CD14-positive monocyte (primary cell): ENCODE results near the gene REC8. TPM values are rescaled to one million over a fixed set of nuclear protein-coding genes. Genes with fewer than 3 reads are reported as not detected.

Source experiments
- DNase-seq, 3 donors: peaks; one replicate each; pipeline ENCODE4 v3.0.0-alpha.2; 2011 to 2022
- H2AFZ ChIP-seq: 2 replicates; pipeline ENCODE4 v1.6.0; 2012; ENCODE audit warnings: mild to moderate bottlenecking, low read depth, low read length, inconsistent platforms; ENCODE audit not compliant: insufficient read depth, poor library complexity, severe bottlenecking
- H3K27ac ChIP-seq, 2 donors: 1 replicate in 1 of 2; 2 replicates in 1 of 2; pipeline ENCODE4 v1.5.1; 2012 to 2013; ENCODE audit warnings: low read length in 2 of 2, control low read depth in 1 of 2, inconsistent platforms in 1 of 2, low read depth in 1 of 2, mild to moderate bottlenecking in 1 of 2
- H3K27me3 ChIP-seq, 2 donors: one replicate each; pipeline versions ENCODE4 v1.6.0 to v1.6.1; 2011 to 2013; ENCODE audit warnings: low read length in 2 of 2; ENCODE audit not compliant: control insufficient read depth in 2 of 2, insufficient read depth in 2 of 2
- H3K36me3 ChIP-seq, 2 donors: replicated peaks in 1 of 2; 1 replicate in 1 of 2; 2 replicates in 1 of 2; pipeline versions ENCODE4 v1.5.1 to v1.6.1; 2012 to 2013; ENCODE audit warnings: low read length in 2 of 2, control low read depth in 1 of 2, inconsistent platforms in 1 of 2, mild to moderate bottlenecking in 1 of 2; ENCODE audit not compliant: insufficient read depth in 2 of 2, control insufficient read depth in 1 of 2
- H3K4me1 ChIP-seq, 2 donors: 1 replicate in 1 of 2; 2 replicates in 1 of 2; pipeline versions ENCODE4 v1.5.1 to v1.6.1; 2012 to 2013; ENCODE audit warnings: low read length in 2 of 2, control low read depth in 1 of 2, inconsistent platforms in 1 of 2, mild to moderate bottlenecking in 1 of 2, moderate library complexity in 1 of 2; ENCODE audit not compliant: insufficient read depth in 2 of 2, control insufficient read depth in 1 of 2
- H3K4me2 ChIP-seq: replicated peaks from 2 replicates; pipeline ENCODE3; 2012; ENCODE audit warnings: low read length, moderate library complexity, mild to moderate bottlenecking; ENCODE audit not compliant: poor library complexity, severe bottlenecking; ENCODE audit errors: extremely low read depth
- H3K4me3 ChIP-seq, 3 experiments: fragments of 200-600 bp in 1 of 3; sonication (generic) in 1 of 3; replicated peaks in 1 of 3; 1 replicate in 2 of 3; 2 replicates in 1 of 3; pipeline ENCODE4 v1.5.1; 2011 to 2013; ENCODE audit warnings: low read length in 3 of 3, mild to moderate bottlenecking in 3 of 3, control low read depth in 2 of 3, low read depth in 2 of 3, inconsistent platforms in 1 of 3, moderate library complexity in 1 of 3
- H3K79me2 ChIP-seq: 2 replicates; pipeline ENCODE4 v1.6.0; 2012; ENCODE audit warnings: mild to moderate bottlenecking, control low read depth, inconsistent platforms, low read length, moderate library complexity; ENCODE audit not compliant: insufficient read depth
- H3K9ac ChIP-seq: 2 replicates; pipeline ENCODE4 v1.6.0; 2017; ENCODE audit warnings: low read length, mild to moderate bottlenecking; ENCODE audit not compliant: insufficient read depth, poor library complexity, severe bottlenecking
- H3K9me3 ChIP-seq, 2 donors: replicated peaks in 1 of 2; 1 replicate in 1 of 2; 2 replicates in 1 of 2; pipeline versions ENCODE4 v1.5.1 to v1.6.1; 2012 to 2013; ENCODE audit warnings: low read length in 2 of 2, control low read depth in 1 of 2; ENCODE audit not compliant: control insufficient read depth in 1 of 2, insufficient read depth in 1 of 2
- H4K20me1 ChIP-seq: 2 replicates; pipeline ENCODE4 v1.6.0; 2012; ENCODE audit warnings: mild to moderate bottlenecking, low read length, control low read depth, moderate library complexity; ENCODE audit not compliant: insufficient read depth
- H3K27ac Mint-ChIP-seq, 7 donors: one replicate each; pipeline ENCODE4 v1.8.0; 2020; ENCODE audit warnings: mild to moderate bottlenecking in 7 of 7, mixed read lengths in 7 of 7, moderate library complexity in 6 of 7, inconsistent platforms in 2 of 7
- H3K27me3 Mint-ChIP-seq, 3 donors: one replicate each; pipeline ENCODE4 v1.8.0; 2021 to 2022; ENCODE audit warnings: low read depth in 3 of 3, mild to moderate bottlenecking in 3 of 3, mixed read lengths in 3 of 3, moderate library complexity in 3 of 3, inconsistent platforms in 1 of 3
- H3K36me3 Mint-ChIP-seq, 2 donors: one replicate each; pipeline ENCODE4 v1.8.0; 2020; ENCODE audit warnings: mixed read lengths in 2 of 2, inconsistent platforms in 1 of 2, mild to moderate bottlenecking in 1 of 2
- H3K4me1 Mint-ChIP-seq: one replicate; pipeline ENCODE4 v1.8.0; 2020; ENCODE audit warnings: mild to moderate bottlenecking, mixed read lengths
- H3K4me3 Mint-ChIP-seq, 2 donors: one replicate each; pipeline ENCODE4 v1.8.0; 2020; ENCODE audit warnings: mild to moderate bottlenecking in 2 of 2, mixed read lengths in 2 of 2, moderate library complexity in 1 of 2
- H3K9me3 Mint-ChIP-seq, 7 donors: one replicate each; pipeline ENCODE4 v1.8.0; 2020 to 2022; ENCODE audit warnings: mixed read lengths in 7 of 7, mild to moderate bottlenecking in 6 of 7, moderate library complexity in 6 of 7, inconsistent platforms in 2 of 7
- CTCF ChIP-seq: fragments of 200-600 bp; IDR thresholded peaks from one replicate; pipeline ENCODE4 v1.8.0; 2022; ENCODE audit warnings: antibody characterized with exemption, mild to moderate bottlenecking
- WGBS: methylation state at CpG from one replicate; pipeline ENCODE4 v1.1.5; 2013; ENCODE audit warnings: missing lambda C conversion rate; ENCODE audit not compliant: insufficient coverage; 5-methylcytosine and 5-hydroxymethylcytosine counted together
- intact Hi-C, 2 donors: fragments of 100-400 bp; cut with micrococcal nuclease; formaldehyde crosslinking; loops; one replicate each; pipeline versions ENCODE4 v1.15.0 to v1.15.1; 2023
- polyA plus RNA-seq, 3 donors: library from polyadenylated mRNA; depleted of rRNA in 1 of 3; unstranded in 2 of 3; stranded (reverse) in 1 of 3; fragments of 300-500 nt in 2 of 3; fragments of >200 nt in 1 of 3; fragmentation: Illumina TruSeq in 2 of 3; gene quantifications; 1 replicate in 2 of 3; 2 replicates in 1 of 3; pipeline ENCODE4 v1.2.3, GENCODE V29; 2012 to 2021

Gene REC8
- polyA plus RNA-seq, 3 donors, result 1.4 to 46.4 (median 2.3) TPM

- Histone ChIP-seq H3K4me2 (no peak overlapping the region), H3K36me3 (peaks cover 16 to 17% of the 10 kb centered on the region in 2 donors), H3K79me2 (peaks cover 28% of the 10 kb centered on the region), H3K4me1 (peaks cover 26 to 32% of the 10 kb centered on the region in 2 donors), H2AFZ (no peak overlapping the region), H3K4me3 (no peak overlapping the region), H3K27ac (no peak overlapping the region), H3K9ac (no peak overlapping the region), H3K27me3 (no peaks in the 10 kb centered on the region), H3K9me3 (no peaks in the 10 kb centered on the region), H4K20me1 (peaks cover 23% of the 10 kb centered on the region)
- no peak for DNase-seq
- peaks cover 37% of the 10 kb centered on the region for H3K4me1 Mint-ChIP-seq
- H3K9me3 Mint-ChIP-seq, result peaks cover 0 to 1% (median 0%) of the 10 kb centered on the region in 7 donors
- no peaks in the 10 kb centered on the region for H3K27me3 Mint-ChIP-seq
- H3K36me3 Mint-ChIP-seq, result peaks cover 26 to 38% of the 10 kb centered on the region in 2 donors
- intact Hi-C loops, result loop anchor here in 1 of 2 donors (10.0 kb wide), 1 partner anchor 101 kb away; the partner anchor contains the start of genes GMPR2 and NEDD8
- WGBS, result no CpG with 5 or more reads among the region's 1 CpG
- H3K4me3 Mint-ChIP-seq, result no peak overlapping the region
- TF ChIP-seq CTCF, result no peak
- no peak overlapping the region for H3K27ac Mint-ChIP-seq
These were observed 38.1 kb upstream of the REC8 start for GRCh38 chr14:24133735-24134134.

DNA sequence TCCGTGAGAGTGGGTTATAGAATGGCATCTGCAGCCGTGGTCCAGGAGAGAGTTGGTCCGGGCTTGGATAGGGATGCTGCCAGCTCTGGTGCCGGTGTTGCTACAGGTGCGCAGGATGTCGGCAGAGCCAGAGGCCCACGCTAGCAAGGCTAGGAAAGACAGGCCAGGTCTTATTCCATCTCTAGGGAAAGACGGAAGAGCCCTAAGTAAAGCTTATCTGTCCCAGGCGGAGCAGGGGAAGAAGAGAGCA, 36.4 kb upstream of the REC8 start:
- H3K4me3 Mint-ChIP-seq, result peak overlapping the region; percentile 88 to 94
- WGBS, result 9% methylated on average over 9 of the region's 9 CpGs
- Histone ChIP-seq H3K9me3 (no peaks in the 10 kb centered on the region), H2AFZ (peak overlapping the region; percentile 98), H3K4me2 (peak overlapping the region; percentile 82), H3K4me1 (peaks cover 35 to 42% of the 10 kb centered on the region in 2 donors), H3K79me2 (peaks cover 45% of the 10 kb centered on the region), H3K36me3 (peaks cover 26 to 28% of the 10 kb centered on the region in 2 donors), H3K27ac (peak overlapping the region in 1 of 2 donors; percentile 94), H4K20me1 (peaks cover 34% of the 10 kb centered on the region), H3K27me3 (no peaks in the 10 kb centered on the region), H3K4me3 (peak overlapping the region; percentile 53 to 97 (median 68)), H3K9ac (peak overlapping the region; percentile 97)
- H3K27me3 Mint-ChIP-seq, result no peaks in the 10 kb centered on the region
- no peak for TF ChIP-seq CTCF
- H3K4me1 Mint-ChIP-seq, result peaks cover 51% of the 10 kb centered on the region
- DNase-seq, result no peak
- H3K27ac Mint-ChIP-seq, result peak overlapping the region; percentile 53 to 94 (median 79)
- intact Hi-C loops, result loop anchor here in 1 of 2 donors (10.0 kb wide), 1 partner anchor 99 kb away; the partner anchor contains the start of genes GMPR2 and NEDD8
- peaks cover 38 to 49% of the 10 kb centered on the region in 2 donors for H3K36me3 Mint-ChIP-seq
- H3K9me3 Mint-ChIP-seq, result peaks cover 0 to 1% (median 0%) of the 10 kb centered on the region in 7 donors
